OCI-M1 (cell line): ENCODE measurements around the gene CHCHD2.
"Not testable (repeated sequence)": the region's sequence is repeated elsewhere in the genome, so short reads cannot be mapped to it uniquely, and the experiment has no call there.

Source experiments
- DNase-seq: peaks from one replicate; lab custom pipeline; 2025; lab: John Stamatoyannopoulos, UW

CHCHD2 gene

DNA sequence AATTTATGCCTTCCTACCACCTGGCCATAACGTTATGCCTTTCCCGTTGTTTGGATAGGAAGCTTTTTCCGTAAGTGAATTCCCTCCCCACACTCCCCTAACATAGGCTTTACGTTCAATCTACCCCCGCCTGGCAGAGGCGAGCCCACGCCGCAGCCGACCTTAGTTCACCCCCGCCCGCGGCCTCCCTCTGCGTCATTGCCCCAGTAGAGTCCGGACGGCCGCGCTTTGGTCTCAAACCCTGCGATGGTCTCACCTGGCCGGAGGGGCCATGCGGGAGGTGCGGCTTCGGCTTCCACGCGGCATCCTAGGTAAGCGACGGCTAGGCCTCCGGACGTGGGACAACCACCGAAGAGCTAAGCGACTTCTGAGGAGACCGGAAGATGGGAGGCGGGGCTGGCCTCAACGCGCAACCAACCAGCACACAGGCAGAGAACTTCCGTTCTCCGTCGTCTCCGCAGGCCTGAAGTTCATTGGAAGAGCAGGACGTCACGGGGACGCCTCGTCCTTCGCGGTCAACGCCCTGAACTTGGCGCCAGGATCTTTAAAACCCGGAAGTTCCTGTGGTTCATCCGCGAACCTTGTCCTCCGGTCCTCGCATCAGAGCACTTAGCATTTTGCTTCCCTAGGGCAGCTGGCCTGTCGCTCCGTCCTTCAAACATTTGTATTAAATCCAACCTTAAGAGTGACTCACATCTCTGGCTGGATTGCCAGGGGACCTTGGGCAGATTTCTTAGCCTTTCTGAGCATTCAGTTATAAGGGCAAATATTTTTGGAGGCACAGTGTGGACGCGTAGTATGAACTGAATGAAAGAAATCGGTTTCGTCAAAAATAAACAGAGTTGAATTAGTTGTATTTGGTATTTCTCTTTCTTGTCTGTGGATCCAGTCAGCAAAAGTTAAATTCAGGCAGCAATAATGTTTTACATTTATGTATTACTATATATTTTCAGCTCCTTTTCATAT lies at the start of gene CHCHD2:
Gene CHCHD2, minus strand, starts transcription at position 369 of the 966 bp plus-strand sequence. Its CDS starts 63 bp downstream, at position 306.
- DNase-seq, result peak; percentile 97

DNA sequence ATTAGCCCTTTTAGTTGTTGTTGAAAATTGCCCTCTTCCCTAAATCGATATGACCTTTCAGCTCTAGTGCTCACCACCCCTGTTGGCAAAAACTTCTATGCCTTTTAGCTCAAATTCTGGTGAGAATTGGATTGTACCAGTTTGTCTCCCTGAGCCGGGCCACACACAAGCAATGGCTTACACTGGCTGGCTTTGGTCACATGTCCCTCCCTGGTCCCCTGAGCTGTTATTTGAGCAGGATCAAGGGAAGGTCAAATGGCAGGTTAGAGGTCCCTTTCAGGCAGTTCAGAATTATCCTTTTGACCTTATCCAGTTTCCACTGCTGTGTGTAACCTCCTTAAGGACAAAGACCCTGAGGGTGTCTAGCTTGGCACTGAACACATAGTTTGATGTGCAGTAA lies 24.8 kb upstream of the CHCHD2 start:
- not testable (repeated sequence) for DNase-seq

GRCh38 chr7:56127241-56127975 lies 21.1 kb upstream of the CHCHD2 start:
- DNase-seq, result no peak

- peak; percentile 4 for DNase-seq
Measured at GRCh38 chr7:56125831-56126230, 19.6 kb upstream of the CHCHD2 start.

DNA sequence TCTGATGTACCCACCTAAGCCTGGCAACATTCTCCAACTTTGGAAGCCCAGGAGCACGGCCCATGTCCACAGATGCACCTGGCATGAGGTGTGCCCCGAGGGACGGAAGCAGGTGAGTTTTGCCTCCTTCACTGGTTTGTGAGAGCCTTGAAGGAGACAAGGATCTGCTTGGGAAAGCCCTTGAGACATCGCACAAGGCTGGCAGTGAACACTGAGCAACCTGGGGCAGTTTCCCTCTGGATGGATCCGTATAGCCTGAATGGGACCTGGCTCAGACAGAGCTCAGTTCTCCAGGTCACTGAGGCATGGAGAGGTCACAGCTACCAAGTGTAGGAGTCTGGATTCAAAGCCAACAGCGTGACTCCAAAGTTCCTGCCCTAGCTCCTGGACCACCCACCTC lies 18.7 kb upstream of the CHCHD2 start:
- no peak for DNase-seq

- DNase-seq, result no peak
Measured at GRCh38 chr7:56121440-56121839, 15.2 kb upstream of the CHCHD2 start.

- DNase-seq, result no peak
Measured at GRCh38 chr7:56115852-56116538, 9.7 kb upstream of the CHCHD2 start, which contains the start of gene NUPR2. Gene NUPR2, minus strand, starts transcription at chr7:56116417. Its CDS starts 103 bp downstream, at chr7:56116314.

DNA sequence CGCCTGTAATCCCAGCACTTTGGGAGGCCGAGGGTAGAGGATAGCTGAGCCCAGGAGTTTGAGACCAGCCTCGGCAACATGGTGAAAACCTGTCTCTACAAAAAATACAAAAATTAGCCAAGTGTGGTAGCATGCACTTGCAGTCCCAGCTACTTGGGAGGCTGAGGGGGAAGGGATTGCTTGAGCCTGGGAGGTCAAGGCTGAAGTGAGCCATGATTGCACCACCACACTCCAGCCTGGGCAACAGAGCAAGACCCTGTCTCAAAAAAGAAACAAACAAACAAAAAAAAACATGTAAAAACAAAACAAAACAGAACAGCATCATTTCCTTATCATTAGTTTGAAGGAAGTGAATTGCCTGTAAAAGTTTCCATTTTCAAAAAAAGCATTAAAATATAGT lies 6.0 kb upstream of the CHCHD2 start:
- DNase-seq, result not testable (repeated sequence)

- no peak for DNase-seq
Measured at GRCh38 chr7:56110611-56111010, 4.3 kb upstream of the CHCHD2 start.

DNA sequence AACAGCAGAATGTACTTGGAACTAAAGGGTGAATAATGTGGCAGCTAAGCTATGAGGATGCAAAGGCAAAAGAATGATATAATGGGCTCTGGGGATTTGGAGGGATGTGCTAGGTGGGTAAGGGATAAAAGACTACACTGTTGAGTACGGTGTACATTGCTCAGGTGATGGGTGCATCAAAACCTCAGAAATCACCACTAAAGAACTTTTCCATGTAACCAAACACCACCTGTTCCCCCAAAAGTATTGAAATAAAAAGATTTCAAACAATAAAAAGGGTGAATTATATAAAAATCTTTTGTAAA lies 1.6 kb upstream of the CHCHD2 start:
- no peak for DNase-seq

DNA sequence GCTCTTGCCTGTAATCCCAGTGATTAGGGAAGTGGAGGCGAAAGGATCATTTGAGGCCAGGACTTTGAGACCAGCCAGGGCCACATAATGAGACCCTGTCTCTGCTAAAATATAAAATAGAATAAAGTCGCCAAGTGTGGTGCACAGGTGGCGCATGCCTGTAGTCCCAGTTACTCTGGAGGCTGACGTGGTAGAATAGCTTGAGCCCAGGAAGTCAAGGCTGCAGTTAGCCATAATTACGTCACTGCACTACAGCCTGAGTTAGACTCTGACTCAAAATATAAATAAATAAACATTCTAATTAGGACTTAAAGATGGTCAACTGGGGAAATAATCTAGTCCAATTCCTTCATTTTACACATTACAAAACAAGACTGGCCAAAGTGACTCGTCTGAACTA lies 768 bp downstream of the CHCHD2 start:
- DNase-seq, result peak; percentile 20

GRCh38 chr7:56104138-56104537 lies 2.1 kb downstream of the CHCHD2 start:
- DNase-seq, result not testable (repeated sequence)

DNA sequence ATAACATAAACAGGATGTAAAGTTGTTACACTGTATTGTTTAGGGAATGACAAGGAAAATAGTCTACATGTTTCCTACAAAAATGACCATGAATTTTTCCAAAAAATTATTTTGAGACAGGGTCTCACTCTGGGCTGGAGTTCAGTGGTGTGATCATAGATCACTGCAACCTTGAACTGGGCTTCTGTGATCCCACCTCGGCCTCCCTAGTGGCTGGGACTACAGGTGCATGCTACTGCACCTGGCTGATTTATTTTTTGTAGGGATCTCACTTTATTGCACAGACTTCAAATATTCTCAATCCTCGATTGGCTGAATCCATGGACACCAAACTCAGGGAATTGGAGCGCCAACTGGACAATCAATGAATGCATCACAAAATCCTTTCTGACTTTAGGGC lies 6.6 kb downstream of the CHCHD2 start:
- DNase-seq, result no peak

GRCh38 chr7:56098187-56099008 lies 7.9 kb downstream of the CHCHD2 start:
- not testable (repeated sequence) for DNase-seq

DNA sequence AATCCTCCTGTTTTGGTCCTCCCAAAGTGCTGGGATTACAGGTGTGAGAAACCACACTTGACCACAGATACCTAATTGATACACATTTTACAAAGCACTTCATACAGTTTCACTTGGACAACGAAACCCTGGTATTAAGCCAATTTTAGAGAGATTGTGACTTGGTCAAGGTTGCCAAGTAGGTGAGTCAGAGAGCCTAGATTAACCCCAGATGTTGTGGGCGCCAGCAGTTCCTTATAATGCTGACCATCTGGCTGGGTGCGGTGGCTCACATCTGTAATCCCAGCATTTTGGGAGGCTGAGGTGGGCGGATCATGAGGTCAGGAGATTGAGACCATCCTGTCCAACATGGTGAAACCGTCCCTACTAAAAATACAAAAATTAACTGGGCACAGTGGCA lies 8.6 kb downstream of the CHCHD2 start:
- peak; percentile 25 for DNase-seq

GRCh38 chr7:56092789-56093531 lies 13.3 kb downstream of the CHCHD2 start, which contains the start of gene PHKG1:
Gene PHKG1, minus strand, starts transcription at chr7:56092952. Its CDS starts 4,011 bp downstream, at chr7:56088941.
- peak; percentile 0 for DNase-seq

- not testable (repeated sequence) for DNase-seq
Measured at GRCh38 chr7:56092388-56092787, 13.9 kb downstream of the CHCHD2 start.

- DNase-seq, result no peak
Measured at GRCh38 chr7:56091591-56091990, 14.7 kb downstream of the CHCHD2 start.

DNA sequence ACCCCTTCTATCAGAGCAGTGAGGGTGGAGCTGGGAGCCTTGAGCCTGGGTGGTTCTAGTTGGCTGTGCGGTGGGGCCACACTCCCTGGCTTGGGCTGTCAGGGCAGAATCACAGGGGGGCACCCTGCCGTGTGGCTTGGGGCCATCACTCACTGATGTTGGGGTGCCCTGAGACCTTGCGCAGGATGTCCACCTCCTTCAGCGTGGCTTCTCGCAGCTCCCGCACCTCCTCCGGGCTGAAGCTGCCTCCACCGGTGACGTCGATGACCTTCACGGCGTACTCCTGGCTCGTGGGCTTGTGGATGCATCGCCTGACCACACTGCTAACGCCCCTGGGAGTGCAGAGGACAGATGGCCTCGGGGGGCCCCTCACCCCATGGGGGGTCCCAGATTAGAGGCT lies 18.8 kb downstream of the CHCHD2 start:
- DNase-seq, result no peak

GRCh38 chr7:56086761-56087160 lies 19.5 kb downstream of the CHCHD2 start:
- no peak for DNase-seq
